Activated T-cell treated with anti-CD3 and anti-CD28 coated beads, Interleukin-2, amount 50 U/mL, for 48 hours (primary cell): ENCODE measurements around the gene SLC3A2.

ENCODE experiments used
- DNase-seq, 2 experiments: peaks; one replicate each; pipeline ENCODE4 v3.0.0-alpha.2; 2020

SLC3A2 gene

DNA sequence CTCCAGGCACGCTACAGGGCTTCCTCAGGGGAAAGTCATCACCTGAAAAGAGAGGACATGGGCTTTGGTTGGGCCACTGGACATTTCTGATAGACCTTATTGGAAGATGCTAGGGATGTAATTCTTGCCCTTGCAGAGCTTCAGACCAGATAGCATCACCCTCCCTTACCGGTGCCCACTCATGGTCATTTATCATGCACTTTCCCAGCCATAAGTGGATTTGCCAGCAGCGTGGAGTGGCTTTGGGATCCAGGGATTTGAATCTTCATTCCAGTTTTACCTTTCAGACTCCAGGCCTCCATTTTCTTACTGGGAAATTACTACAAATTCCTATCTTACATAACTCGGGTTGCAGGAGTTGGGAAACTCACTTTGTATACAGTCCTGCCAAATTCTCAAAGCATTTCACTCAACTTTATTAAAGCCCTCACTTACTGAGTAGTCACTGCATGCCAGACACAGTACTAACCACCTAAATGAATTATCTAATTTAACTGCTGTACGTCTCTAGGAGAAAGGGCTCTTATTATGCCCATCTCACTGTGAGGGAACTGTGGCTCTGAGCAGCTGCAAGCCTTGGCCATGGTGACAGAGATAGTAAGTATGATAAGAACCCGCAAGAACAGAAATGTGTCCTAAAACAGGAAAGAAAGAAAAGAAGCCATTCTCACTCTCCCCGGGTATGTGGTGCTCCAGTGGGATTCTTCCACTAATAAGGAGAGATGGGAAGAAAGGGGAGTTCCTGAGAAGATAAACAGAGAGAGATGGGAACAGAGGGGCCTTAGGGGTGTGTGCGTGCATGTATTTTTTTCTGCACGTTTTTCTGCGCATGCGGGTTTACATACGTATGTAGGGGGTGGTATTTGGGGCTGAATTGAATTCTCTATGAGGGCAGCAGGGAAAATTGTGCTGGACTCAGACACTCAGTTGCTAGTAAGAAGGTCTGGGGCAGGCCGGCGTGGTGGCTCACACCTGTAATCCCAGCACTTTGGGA lies 30.7 kb downstream of the SLC3A2 start:
- no peak for DNase-seq

DNA sequence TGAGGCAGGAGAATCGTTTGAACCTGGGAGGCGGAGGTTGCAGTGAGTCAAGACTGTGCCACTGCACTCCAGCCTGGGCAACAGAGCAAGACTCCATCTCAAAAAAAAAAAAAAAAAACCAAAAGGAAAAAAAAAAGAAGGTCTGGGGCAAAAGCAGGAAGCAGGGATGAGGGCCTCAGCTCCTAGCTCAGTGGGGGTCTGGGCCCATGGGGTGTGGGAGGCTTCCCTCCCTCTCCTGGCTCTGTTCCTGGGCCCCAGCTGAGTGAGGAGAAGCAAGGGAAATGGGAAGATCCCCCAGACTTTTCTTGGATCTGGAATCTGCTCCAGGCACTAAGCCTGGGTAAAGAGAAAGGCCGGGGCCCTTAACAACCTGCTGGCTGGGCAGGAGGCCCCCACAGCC lies 31.6 kb downstream of the SLC3A2 start:
- no peak for DNase-seq

DNA sequence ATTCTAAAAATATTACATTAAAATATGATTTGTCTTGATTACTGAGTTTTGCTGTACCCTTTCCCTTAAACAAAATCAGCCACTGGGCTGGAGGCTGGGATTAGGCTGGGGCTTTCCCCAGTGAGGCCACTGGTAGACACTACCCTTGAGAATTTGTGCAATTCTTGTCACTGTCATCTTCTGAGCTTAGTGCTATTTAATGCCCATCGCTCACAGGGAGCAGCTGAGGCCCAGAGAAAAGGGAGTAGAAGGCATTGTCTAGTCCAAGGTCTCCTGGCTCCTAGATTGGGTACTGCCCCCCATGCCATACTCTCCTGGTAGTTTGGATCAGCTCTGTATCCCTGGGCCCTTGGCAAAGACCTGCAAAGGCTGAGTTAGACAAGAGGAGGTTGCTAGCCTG lies 33.7 kb downstream of the SLC3A2 start:
- no peak for DNase-seq

DNA sequence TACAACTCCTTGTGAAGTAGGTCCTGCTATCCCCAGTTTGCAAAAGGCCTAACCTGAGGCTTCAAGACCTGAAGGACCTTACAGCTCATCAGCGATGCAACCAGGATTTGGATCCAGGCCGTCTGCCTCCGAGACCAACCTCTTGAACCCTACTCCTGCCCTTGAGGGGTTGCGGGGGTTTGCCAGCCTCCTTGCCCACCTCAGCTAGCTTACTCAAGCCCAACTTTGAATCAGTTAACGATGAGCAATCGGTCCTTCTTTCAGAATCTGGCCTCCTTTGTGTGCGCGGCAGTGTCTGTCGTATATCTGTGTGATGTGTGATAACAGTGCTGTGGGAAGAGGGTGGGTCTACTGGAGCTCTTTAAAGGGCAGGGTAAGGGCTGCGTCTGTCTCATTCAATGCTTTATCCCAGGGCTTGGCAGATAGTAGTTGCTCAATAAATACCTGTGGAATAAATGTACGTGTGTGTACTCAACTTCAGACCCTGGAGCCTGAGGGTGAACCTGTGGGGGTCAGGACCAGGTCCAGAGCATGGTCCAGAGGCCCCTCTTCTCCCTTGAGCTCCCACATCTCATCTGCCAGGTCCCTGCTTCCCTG lies 37.3 kb downstream of the SLC3A2 start:
- no peak for DNase-seq

DNA sequence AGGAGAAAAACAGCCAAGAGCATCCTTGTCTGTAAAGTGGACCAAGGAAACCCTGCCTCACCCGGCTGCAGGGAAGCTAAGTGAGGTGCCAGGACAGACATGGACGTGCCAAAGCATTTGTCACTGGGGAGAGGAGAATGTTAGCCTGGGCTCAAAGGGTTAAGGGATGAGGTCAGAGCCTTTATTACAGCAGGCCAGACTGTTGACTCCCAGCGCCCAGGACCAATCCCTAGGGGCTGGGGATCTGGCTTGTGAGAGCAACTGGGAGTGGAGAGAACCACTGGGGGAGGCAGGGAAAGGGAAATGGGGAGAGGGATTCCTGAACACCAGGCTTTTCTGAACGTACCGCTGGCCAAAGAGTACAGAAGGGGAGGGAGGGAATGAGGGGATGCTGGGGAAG lies 37.8 kb downstream of the SLC3A2 start:
- DNase-seq, result no peak

DNA sequence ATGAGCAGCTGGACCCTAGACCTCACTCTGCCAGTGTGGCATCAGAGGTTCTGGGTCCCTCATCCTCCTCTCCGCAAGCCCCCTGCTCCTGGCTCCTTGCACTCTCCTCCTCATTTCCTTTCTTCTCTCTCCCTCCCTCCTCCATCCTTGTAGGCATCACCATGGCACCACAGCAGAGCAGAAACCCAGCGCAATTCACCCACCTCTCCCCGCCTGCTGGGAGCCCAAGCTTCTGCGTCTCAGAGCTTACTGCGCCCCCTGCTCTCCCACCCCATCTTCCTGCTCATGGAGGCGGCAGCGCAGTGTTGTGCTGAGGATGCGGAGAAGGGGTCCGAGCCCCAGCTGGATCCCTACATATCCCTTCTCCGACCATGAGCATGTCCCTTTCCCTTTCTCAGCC lies 38.8 kb downstream of the SLC3A2 start:
- DNase-seq, result no peak

DNA sequence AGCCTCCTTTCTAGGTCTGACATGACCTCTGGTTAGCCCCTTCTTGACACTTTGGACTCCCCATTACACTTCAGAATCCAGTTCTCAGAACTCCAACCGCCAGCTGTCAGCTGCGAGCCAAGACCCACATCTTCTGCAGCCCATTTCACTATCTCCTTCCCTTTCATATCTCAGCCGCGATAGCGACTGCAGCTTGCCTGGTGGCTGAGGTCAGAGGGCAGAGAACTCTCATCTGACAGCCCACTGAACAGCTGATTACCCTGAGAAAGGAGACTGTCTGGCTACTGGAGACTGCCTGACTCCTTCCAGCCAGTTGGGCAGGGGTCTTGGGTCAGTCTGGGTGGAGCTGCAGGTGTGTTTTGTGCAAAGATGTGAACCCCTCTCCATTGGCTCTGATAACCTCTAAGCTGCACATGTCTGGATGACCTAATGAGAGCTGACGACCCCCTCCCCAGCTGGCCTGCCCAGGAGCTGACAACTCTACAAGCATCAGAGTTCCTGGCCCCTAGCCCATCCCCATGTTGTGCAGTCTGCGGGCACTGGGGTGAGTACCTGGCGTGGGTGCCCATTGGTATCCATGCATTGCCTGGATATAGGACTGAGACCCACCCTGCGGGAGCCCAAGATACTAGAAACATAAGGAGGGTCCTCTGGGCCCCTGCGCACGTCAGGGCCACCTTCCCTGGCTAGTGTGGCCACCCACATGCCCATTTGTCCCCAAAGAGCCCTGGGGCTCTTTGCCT lies 39.4 kb downstream of the SLC3A2 start:
- DNase-seq, result no peak

DNA sequence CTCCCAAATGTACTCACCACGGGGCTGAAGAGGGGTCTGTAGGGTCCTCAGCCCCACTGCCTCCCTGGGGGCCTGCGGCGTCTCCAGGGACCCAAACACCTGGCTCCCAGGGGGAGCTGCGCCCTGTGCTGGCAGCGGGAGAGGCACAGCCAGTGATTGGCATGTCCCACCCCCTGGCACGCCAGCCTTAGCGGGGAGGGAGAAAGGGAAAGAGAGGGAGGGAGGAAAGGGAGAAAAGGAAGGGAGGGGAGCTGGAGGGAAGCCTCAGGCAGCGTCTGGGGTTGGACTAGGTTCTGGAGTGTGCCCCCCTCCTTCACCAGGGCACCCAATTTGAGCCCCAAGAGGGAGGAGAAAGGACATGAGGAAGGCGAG lies 40.5 kb downstream of the SLC3A2 start, which contains the start of gene CHRM1:
Gene CHRM1, minus strand, starts transcription at position 163 of the 372 bp plus-strand sequence. CDS start 10,263 bp downstream, outside the sequence.
- no peak for DNase-seq

DNA sequence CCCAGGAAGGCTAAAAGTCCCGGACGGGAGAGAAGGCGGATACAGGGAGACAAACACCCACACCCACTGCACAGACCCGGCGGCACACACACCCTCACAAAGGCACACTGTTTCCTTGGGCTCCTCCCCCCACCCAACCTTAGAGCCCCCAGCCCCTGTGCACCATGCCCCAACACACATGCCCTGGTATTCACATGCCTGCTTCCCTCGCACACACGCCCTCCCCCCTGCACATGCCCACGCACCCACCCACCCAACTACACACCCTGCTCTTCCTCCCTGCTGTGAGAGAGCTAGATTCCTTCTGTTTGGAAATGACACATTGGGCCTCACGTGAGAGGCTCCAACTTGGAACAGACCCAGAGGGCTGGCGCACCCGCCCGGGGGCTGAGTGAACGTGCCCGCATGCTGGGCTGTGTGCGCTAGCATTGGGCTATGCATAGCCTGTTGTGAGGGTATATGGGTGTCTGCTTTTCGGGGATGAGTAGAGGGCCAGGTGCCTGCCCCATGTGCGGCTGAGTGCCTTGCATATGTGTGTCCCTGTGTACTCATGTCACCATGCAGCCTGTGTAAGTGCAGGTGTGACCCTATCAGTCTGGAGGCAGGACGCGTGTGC lies 41.0 kb downstream of the SLC3A2 start:
- no peak for DNase-seq

DNA sequence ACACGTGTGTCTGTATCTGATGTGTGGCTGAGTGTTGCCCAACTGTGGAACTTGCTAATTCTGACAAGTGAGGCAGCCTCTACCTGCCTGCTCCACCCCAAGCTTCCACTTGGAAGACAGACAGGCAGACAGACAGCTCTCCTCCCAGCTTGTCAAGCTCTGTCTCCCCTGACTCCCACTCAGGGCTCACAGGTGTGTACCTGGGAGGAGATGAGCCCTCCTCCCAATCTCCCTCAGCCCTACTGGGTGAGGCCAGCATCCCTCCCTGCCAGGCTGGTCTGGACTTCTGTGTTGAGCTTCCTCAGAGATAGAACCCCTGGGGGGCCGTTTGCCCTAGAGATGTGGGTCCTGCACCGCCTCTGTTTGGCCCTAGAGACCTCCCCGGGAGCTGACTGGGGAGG lies 41.5 kb downstream of the SLC3A2 start:
- no peak for DNase-seq

DNA sequence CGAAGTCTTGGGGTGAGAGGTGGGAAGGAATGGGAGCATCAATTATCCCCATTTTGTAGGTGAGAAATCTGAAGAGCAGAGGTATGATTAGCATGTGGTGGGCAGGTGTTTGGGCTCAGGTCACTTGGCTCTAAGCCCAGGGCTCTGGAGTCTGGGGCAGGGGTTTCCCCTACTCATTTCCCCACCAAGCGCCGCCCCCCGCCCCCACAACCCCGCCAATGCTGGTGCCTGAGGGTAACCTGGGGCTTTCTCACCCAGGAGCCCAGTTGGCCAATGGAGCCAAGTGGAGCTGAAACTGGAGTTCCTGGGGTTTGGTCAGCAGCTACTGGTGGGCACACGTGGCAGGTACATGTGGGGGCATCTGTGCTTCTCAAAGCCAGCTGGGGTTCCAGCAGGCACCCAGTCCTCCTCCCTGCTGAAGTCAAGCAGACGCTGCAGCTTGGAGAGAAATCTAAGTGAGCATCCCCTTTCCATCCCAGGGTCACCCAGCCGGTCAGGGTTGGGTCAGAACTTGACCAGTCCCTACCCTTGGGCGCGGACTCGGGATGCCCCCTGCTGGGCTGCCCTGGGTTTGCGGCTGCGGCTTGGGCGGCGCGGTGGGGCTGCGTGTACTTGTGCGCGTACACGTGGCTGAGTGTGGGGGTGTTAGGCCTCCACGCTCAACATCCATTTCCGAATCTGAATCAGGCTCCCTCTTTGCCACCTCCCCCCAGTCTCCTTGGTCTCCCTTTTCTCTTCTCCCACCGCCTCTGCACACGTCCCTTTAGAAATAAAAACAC lies 42.1 kb downstream of the SLC3A2 start:
- peak; percentile 73 to 74 for DNase-seq

DNA sequence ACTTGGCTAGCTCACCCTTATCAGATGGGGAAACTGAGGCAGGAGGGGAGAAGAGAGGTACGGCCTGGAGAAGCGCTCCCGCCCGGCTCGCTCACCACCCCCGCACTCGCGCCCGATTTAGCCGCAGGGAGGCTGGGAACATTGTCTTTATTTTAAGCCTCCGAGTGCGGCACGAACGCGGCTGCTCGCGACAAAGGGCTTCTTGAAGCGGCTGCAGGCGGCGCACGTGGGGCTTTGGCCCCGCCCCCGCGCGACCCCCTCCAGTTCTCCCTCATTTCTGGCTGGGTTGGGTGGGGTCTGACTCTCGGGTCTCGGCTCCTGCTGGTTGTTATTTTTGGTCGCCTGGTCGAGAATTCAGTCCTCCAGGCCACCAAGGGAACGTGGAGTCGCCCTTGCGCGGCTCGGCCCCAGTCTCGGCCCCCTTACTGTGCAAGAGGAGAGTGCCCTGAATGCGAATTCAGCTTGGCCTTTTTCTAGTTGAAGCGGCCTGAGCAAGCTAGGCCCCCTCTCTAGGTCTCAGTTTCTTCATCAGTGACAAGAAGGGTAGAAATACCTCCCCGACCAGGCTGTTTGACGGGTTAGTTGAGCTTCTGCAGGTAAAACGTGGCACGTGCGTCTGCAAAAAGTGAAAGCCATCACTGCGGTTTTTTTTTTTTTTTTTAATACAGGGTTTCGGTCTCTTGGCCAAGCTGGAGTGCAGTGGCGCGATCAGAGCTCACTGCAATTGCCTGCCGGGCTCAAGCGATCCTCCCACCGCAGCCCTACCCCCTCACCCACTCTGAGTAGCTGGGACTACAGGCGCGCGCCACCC lies 43.1 kb downstream of the SLC3A2 start:
- DNase-seq, result peak; percentile 45 to 48

DNA sequence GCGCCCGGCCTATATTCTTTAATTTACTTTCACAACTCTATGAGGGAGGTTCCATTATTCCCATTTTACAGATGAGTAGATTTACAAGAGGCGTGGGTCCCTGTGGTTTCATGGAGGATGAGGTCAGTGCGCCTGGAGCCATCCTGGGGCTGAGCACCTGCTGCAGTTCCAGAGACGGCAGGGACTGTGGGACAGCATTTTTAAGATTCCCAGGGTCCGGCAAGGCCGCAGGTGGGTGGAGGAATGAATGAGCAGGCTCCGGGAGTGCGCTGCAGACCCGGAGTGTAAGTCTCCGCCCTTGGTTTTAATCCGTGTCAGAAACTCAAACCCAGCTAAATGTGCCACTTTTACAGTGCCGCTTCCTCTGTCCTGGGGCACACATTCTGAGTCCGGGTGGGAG lies 44.6 kb downstream of the SLC3A2 start:
- no peak for DNase-seq

DNA sequence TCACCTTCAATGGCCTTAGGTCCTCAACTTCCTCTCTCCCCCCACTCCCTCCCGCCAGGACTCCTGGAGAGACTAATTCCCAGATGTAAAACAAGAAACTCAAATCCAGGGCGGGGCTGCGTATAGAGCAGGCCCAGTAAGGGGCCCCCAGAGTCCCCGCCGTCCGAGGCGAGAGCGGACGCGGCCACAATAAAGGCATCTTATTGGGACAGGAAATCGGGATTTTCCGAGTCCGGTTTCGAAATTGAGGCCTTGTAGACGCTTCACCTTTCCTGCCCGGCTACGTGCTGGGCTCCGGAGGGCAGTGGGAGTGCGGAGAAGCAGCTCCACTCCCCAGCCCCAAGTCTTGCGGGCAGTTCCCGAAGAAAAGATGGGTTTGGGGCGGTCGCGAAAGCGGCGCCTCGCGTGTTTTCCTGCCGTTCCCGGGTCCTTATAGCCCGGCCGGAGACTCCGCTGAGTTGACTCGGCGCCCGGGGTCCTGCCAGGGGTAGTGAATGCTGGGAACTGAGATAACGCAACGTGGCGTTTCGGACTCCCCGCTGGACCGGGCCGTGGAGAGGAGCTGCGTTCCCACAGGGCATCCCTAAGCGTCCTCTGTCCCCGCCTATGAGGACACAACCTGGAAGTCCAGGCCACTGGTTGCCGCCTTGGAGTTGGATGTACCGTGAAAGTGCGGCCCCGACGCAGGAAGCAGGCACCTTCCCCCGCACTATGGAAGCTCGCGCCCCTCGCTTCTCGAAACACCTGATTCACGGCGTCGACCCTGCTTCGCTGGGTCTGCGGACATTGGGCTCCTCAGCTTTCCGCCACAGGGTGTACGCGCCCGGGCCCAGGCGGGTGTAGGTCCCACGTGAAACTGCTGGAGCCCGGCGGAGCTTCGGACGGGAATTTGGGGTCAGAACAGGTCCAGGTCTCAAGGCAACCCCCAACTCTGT lies 45.3 kb downstream of the SLC3A2 start:
- no peak for DNase-seq

DNA sequence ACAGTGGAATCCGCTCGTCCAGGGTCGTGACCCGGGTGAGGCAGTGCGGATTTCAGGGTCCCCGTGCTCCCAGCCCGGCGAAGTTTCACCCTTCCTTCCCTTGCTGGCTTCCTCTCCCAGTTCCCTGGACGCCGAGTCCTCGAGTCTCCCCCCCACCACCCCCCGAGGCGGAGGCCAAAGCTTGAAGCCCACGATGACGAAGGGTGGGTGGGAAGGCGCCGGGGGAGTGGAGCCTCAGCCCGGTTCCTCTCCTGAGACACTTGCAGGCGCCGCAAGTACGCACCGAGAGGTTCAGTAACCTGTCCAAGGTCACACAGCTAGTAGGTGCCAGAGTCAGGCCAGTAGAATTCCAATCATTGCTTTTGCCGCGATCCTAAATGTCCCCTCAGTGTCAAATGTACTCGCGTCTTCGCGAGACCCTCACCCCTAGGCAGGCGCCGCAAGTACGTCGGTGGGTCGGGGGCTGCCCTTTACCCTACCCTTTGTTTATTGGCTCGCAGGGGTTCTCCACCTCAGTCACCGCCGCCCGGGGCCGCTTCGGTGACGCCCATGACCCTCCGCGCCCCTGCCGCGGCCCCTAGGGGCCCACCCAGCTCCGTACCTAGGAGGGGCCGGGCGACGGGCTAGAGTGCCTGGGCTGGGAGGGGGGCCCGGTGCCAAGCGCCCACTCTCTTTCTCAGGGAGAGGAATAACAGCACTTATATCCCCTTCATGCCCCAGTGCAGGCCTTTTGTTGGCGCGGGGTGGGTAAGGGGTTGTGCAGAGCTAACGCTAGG lies 46.2 kb downstream of the SLC3A2 start:
- no peak for DNase-seq

DNA sequence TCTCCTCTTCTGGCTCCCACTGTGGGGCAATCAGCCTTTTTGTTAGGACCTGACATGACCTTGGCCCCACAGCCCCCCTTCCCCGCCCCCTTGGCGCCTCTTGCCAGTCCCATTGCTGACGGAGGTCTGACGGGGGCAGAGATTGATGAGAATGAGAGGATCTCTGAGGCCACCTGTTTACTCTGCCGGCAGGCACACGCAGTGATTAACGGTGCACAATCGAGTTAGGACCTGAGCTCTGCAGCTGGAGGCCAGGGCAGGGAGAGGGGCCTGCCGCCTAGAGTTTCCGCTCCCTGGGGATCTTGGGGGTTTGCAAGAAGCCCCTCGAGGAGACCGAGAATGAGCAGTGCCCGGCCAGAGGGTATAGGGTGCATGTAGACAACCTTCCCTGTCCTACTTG lies 47.3 kb downstream of the SLC3A2 start:
- no peak for DNase-seq

DNA sequence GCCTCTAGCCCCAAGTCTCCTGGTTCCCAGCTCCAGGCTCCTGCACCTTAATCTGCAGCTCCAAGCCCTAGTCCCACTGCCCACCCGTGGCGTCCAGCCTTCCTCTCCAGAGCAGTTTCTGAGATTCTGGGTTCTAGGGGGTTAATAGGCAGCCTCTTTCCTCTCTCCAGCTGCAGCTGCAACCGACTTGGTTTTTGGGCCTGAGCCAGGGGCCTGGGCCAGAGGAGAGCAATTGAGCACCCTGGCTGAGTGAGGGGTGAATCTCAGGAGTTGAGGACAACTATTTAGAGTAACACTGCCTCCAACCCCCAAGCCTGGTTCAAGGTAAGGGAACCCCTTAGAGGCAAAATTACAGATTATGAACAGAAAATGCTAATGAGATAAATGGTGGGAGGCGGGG lies 49.5 kb downstream of the SLC3A2 start:
- no peak for DNase-seq

DNA sequence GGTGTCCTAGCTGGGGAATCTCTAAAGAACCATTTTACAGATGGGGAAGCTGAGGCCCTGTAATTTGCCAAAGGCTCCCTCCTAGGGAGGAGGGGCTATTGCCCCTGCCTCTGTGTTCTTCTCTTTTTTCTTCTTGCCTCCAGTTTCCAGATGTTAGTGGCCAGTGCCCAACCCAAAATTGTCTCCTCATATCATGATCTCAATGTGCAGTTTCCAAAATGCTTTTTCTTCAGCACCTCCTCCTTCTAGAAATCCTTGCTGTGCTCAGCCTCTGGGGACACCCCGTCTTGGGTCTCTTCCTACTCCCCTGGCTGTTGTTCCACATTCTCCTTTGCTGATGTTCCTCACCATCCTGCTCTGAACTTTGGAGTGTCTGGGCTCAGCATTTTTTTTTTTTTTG lies 50.0 kb downstream of the SLC3A2 start:
- no peak for DNase-seq

DNA sequence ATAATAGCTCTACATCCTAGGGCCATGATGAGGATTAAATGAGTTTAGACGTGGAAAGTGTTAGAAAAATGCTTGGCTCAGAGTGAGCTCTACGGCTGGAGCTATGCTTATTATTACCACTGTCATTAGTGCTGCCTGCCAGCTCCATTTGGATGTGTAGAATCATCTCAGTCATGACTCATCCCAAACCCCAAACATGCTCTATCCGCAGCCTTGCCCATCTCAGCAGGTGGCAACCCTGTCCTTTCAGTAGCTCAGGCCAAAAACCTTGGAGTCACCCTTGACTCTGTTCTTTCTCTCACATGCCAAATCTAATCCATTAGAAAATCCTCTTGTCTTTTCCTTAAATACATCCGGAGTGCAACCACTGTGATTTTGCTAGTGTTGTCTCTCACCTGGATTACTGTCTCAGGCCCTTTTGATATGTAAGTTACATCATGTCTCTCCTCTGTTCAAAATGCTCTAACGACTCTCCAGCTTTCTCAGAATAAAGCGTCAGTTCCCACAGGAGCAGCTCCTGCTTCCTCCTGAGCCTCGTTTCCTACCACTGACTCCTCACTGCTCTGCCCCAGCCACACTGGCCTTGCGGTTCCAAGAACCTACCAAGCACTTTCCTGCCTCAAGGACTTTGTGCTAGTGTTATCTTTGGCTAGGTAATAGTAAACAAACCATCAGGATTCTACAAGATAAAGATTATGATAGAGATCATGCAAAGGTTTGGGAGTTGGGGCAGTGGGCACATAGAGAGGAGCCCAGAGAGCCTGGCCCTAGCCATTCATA lies 51.0 kb downstream of the SLC3A2 start:
- DNase-seq, result no peak
